ENCODE results near the gene TCFL5.
"Not testable (repeated sequence)": the region's sequence is repeated elsewhere in the genome, so short reads cannot be mapped to it uniquely, and the experiment has no call there.

TCFL5 gene

DNA sequence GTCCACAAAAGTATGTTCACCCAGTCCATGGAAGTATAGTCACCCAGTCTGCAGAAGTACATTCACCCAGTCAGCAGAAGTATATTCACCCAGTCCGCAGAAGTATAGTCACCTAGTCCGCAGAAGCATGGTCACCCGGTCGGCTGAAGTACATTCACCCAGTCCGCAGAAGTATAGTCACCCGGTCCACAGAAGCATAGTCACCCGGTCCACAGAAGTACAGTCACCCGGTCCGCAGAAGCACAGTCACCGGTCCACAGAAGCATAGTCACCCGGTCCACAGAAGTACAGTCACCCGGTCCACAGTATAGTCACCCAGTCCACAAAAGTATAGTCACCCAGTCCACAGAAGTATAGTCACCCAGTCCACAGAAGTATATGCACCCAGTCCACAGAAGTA, 8.8 kb downstream of the TCFL5 start:
- DNase-seq: no peak

DNA sequence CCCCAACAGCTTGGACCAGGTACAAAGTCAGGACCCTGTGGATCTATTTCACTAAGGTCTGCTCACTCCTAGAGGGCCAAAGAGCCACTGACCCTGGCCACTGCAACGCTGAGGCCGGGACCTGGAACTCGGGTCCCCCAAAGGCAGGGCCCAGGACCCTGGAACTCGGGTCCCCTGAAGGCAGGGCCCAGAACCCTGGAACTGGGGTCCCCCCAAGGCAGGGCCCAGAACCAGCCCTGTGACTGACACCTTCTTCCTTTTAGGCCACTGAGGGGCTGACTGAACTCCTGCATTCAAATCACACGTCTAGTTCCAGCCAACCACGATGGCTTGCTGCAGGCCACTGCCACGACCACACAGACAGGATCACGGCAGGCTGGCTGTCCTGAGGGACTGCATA, 9.4 kb downstream of the TCFL5 start:
- DNase-seq: no peak

DNA sequence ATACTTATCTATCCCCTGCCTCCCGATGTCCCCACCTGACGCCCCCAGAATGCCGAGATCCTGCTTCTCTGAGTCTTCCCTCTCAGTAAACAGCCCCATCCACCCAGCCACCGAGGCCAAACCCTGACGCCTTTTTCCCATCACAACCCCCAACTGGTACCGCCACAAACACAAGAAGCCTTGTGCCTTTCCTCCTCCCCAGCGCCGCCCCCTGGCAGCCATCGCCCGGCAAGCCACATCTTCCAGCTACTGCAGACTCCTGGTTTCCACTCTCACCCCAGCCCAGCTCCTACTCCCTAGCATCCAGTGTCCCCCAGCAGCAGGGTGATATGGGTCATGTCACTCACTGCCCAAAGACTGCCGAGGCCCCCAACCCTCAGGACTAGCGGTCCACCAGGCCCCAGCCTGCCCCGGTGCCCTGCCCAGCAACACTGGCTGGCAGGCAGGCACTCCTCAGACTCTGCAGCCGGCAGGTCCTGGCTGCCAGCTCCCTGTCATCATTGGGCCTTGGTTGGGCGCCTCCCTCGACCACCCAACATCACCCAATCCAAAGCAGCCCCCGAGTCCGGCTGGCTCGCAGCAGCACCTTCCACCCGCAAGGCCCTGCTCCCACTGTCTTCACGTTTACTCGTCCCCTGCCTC, 11.2 kb downstream of the TCFL5 start:
- DNase-seq: no peak

DNA sequence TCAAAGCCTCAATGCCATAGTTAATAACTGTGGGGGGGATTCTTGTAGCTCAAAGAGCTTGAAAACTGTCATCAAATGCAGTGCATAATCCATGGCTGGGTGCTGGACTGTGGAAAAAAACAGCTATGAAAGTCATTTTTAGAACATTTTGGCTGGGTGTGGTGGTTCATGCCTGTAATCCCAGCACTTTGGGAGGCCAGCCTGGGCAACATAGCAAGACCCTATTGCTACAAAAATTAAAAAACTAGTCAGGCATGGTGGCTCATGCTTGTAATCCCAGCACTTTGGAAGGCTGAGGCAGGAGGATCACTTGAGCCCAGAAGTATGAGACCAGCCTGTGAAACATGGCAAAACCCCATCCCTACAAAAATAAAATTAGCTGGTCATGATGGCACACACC, 12.2 kb downstream of the TCFL5 start:
- no peak for DNase-seq

DNA sequence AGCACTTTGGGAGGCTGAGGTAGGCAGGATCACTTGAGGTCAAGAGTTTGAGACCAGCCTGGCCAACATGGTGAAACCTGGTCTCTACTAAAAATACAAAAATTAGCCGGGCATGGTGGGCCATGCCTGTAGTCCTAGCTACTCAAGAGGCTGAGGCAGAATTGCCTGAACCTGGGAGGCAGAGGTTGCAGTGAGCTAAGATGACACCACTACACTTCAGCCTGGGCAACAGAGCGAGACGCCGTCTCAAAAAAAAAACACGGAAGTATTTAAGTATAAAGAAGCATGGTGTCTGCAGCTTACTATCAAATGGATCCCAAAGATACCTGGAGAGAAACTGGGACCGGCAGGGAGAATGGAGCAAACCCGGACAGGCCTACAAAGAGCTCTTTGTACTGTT, 12.7 kb downstream of the TCFL5 start:
- DNase-seq: not testable (repeated sequence)

DNA sequence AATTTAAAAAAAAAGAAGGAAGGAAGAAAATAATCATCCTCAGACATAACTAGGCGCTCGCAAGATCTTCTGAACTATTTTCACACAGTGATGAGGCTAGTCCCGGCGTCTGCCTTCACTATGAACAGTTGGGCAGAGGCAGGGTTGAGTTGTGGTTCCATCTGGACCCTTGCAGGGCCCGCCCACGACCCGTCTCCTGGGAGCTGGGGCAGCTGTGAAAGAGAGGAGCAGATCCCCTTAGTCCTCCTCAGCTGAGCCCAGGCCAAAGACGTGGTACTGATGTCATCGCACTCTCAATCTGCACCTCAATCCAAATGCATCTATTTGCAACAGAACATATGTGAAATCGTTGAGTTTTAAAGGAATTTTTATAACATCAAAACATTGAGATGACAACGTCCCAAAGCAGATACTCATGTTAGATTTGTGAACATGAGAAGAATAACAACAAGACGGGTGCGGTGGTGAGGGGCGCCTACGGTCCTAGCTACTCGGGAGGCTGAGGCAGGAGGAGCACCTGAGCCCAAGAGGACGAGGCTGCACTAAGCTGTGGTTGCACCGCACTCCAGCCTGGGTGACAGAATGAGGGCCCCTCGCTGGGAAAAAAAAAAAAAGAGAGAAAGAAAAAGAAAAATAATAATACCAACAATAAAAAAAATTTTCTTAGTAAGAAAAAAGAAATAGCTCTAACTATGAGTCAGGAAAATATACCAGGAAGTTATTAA, 15.3 kb downstream of the TCFL5 start:
- DNase-seq: no peak

DNA sequence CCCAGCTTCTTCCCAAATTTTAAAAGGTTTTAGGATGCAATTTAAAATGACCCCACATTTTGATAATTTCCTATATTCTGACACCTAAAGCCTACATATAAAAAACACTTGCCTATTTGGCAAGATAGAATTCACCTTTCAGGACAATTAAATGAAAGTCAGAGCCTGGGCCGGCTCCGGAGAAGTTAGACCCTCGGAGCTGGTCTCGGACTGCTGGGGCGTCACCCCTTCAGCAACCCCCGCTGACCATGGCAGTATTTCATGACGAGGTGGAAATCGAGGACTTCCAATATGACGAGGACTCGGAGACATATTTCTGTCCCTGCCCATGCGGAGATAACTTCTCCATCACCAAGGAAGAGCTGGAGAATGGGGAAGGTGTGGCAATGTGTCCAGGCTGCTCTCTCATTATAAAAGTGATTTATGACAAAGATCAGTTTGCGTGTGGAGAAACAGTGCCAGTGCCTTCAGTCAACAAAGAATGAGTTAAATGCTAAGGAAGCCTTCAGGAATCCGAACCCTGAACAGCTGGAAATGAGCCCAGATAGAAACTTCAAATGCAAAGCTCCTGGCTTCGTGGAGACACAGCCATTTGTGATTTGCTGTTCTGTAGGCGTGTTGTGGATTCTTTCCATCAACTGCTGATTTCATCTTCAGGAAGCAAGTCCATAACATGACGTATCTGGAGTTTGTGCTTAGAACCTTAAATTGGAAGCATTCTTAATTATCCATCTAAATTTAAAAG, 16.0 kb downstream of the TCFL5 start:
- no peak for DNase-seq

DNA sequence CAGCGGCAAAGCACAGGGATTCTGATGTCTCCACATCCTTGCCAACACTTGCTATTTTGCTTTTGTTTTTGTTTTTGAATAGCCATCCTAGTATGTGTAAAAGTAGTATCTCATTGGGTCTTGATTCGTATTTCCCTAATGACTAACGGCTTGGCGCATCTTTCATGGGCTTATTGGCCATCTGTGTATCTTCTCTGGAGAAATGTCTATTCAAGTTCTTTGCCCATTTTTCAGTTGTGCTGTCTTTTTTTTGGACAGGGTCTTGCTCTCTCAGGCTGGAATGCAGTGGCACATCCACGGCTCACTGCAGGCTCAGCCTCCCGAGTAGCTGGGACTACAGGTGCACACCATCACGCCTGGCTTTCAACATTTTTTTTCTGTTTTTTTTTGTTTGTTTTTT, 17.4 kb downstream of the TCFL5 start:
- no peak for DNase-seq

DNA sequence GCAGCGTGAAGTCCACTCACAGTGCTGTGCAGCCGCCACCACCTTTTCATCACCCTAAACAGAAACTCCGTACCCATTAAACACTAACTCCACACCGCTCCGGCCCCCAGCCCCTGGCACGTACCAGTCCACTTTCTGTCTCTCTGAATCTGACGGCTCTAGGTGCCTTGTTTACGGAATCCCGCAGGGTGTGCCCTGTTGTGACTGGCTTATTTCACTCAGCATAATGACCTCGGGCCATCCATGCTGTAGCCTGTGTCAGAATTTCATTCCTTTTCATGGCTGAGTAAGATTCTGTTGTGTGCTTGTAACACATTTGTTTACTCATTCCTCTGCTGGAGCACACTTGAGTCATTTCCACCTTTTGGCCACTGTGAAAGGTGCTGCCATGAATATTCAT, 18.0 kb downstream of the TCFL5 start:
- DNase-seq: no peak

DNA sequence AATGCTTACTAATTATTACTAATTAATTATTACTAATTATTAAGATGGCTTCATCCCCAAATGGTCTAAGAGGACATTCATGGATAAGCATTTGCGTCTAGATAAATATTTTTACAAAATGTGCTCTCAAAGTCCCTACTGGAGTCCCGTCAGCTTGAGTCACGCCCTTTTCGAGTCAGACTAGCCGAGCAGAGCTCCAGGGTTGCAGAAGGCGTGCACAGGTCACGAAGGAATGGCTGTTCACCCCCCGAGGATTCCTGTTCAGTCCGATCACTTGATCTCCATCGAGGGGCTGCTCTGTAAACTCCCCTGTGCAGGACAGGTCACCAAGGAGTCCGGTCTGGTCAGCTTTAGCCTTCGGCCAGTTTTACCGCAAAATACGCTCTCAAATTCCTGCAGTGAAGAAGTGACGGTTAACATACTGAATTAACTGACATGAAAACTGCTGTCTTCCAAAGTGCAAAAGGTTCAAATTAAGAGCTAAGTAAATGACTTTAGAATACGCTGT, 19.9 kb downstream of the TCFL5 start:
- no peak for DNase-seq

DNA sequence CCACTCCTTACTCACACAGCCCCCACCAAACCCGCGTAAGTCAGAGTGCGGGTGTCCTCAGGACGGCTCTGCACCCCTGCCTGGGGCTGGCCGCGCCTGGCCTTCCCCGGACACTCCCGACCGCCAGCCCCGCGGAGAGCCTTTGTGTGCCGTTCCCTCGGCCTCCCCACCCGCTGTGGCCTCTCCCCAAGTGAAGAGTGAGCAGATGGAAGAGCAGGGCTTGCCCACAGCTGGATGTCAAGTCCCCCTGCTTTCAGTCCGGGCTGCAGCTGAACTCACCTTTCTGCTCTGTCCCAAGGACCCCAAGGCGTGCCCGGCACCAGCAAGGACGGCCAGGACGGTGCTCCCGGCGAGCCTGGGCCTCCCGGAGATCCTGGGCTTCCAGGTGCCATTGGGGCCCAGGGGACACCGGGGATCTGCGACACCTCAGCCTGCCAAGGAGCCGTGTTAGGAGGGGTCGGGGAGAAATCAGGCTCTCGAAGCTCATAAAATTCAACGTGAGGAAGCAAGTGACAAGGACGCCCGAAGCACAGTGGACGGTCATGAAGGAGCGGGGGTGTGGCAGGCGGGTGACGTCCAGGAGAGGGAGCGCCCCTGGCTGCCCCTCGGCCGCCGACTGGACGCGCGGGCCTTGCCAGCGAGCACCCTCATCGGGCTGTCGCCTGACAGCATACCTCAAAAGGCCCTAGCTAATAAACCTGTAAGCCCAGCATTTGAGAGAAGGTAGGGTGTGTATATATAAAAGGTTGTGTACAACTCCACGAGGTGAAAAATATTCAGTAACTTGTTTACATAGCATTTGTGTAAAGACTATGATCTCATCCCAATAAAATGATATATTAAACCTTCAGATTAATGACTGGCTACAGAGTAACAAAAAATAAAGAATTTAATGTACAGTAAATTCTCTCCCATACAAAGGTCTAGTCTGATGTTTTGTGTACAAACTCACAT, 21.1 kb downstream of the TCFL5 start:
- DNase-seq: no peak

DNA sequence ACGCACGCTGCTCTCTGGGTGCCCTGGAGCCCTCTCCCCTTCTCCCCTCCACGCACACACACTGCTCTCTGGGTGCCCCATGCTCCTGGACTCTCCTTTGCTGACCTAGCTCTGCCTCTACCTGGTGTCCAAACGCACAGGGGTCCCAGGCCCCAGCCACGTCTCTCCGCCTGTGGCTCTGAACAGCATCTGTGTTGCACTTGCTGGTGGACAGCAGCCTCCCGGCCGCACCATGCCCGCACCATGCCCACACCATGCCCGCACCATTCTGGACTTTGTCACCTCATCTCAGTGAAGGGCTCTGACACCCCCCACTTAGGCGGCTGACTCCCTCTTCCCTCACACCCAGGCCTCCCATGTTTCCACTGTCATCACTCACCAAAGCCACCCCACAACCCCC, 21.8 kb downstream of the TCFL5 start:
- no peak for DNase-seq

DNA sequence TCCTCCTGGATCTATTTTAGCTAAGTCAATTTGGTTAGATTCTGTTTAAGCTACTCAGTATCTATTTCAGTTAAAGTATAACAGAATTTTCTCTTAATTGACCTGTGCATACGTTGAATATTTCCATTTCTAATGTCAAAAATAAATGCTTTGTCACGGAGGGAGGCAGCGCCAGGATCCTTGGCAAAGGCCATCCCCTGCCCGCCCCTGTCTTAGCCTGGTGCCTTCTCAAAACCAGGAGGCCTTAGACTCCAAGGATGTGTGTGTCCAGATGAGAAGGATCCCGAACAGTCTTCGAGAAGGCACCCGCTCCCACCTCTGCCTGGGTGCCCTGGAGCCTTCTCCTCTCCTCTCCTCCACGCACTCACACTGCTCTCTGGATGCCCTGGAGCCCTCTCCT, 22.4 kb downstream of the TCFL5 start:
- DNase-seq: no peak

DNA sequence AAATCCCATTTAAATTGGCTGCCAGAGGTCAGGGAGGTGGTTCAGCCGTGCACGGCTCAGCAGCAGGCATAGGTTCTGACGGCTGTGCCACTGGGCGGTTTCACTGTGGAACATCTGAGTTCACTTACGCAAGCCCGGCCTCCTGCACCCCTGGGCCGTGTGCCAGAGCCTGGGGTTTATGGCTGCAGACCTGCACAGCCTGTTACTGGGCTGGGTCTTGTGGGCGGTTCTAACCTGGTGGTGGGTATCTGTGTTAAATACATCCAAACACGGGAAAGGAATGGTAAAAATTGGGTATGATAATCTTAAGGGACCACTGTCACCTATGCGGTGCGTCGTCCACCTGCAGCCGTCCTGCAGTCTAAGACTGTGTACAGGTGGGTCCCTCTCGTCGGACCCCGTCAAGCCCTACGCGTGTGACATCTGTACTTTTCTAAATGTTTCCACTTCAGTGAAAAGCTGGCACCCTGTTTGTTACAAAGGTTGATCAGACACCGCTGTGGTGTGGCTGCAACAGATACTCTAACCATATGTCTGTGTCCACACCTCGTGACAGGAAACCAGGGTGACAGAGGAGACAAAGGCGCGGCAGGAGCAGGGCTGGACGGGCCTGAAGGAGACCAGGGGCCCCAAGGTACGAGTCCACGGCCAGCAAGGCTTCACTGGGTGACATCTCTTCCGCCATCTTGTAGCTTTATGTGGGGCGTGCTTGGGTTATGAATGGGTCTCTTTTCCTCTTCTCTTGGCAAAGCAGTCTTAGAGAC, 23.3 kb downstream of the TCFL5 start:
- DNase-seq: peak; percentile 72

DNA sequence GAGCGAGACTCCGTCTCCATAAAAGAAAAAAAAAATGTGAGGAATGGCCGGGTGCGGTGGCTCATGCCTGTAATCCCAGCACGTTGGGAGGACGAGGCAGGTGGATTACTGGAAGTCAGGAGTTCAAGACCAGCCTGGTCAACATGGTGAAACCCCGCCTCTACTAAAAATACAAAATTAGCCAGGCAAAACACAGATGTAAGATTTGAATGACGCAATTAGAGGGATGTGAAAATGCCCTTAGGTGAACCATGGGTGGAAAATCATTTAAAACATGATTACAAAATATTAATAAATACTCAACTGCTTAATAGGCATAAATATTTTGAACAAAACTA, 23.9 kb downstream of the TCFL5 start:
- DNase-seq: no peak

DNA sequence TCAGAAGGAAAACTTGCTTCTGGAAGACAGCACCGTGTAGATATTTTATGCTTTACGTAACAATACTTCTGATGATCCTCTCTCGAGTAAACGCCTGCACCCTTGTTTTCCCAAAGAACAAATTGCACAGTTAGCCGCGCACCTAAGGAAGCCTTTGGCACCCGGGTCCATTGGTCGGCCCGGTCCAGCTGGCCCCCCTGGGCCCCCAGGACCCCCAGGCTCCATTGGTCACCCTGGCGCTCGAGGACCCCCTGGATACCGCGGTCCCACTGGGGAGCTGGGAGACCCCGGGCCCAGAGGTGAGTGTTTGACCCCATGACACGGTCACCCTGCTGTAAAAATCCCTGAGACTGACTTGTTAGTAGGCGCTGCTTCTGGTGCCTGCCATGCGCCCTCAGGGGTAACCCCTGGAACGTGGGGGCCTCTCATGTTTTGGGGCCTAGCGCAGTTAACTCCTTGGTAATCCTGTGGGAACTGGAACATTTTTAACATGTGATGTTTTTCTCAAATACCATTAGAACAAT, 24.6 kb downstream of the TCFL5 start:
- no peak for DNase-seq

DNA sequence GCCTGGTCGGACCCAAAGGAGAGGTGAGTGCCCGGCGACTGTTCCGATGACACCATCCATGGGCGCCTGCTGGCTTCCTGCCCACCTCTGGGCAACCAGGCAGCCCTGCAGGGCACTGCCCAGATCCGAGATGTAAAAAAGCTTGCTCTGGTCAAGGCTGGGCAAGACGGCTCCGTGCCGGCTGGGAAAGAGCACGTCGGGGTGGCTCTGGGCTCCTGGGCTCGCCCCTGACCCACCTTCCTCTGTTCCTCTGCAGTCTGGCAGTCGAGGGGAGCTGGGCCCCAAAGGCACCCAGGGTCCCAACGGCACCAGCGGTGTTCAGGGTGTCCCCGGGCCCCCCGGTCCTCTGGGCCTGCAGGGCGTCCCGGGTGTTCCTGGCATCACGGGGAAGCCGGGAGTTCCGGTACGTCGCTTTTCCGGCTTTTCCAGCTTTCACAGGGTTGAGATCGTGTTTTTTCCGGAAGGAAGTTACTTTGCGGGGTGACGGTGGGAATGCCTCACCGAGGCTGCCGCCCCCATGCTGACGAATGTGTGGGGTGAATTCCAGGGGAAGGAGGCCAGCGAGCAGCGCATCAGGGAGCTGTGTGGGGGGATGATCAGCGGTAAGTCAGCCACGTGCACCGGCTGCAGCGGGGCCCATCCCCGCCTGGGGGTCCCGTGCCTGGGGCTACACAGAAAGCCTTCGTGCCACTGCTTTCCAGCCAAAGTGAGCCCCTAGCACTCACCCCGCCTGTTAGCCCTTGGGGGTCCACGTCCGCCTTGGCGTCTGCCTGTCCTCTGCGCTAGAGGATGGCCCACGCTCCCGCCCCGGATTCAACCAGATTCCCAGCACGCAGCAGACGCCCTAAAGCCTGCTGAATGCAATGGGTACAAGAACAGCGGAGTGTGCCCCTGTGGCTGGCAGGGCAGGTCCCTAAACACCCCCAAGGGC, 25.4 kb downstream of the TCFL5 start:
- DNase-seq: no peak

DNA sequence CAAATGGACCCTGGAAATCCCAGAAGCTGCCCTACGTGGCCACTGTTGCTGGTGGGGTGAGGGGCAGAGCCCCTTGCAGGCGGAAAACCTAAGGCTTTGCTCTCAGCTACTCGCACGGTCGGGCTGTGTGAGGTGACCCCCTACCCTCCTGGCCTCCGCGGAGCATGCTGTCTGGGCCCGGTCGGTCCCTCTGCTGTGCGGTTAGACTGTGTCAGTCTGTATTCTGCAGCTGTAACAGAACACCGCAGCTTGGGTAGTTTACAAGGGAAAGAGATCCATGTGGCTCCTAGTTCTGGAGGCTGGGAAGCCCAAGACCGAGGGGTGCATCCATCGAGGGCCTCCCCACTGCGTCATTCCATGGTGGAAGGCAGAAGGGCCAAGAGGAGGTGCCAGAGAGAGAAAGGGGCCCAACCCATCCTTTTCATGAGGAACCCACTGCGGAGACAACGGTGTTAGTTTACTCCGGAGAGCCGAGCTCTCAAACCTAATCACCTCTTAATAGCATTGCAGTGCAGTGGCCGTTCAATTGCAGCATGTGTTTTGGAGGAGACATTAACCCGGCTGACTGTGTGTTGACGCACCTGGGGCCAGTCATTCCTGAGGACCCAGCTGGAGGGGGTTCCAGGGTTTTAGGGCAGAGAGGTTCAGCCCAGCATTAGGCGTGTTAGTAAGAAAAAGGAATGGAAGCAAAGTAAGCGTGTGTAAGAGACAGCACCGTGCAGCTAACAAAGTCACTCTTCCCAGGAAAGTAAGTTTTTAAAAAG, 26.5 kb downstream of the TCFL5 start:
- no peak for DNase-seq

DNA sequence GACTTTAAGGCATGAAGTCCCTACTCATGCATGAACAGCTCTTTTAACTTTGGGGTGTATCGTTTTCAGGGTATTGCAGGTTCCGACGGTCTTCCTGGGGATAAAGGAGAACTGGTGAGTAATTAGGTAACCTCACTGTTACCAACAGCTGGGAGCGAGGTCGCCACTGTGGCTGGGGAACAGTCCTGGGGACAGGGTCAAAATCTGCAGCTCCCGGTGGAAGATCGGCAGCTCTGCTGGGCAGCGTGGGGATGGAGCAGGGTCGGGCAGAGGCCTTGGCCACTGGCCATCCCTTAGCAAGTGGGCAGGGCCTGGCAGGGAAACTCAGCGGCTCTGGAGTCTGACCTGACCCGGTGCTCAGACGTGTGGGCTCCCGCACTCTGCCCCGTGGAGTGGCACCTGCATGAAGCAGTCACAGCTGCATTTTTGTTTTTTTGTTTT, 28.7 kb downstream of the TCFL5 start:
- DNase-seq: no peak

Measured in hematopoietic multipotent progenitor cell treated with erythropoietin and hydrocortisone succinate and interleukin-3 and kit ligand, for 6 days (in vitro differentiated cells).